ENCODE measurements around the gene RARRES2. TPM values are rescaled to one million over a fixed set of nuclear protein-coding genes. Genes with fewer than 3 reads are reported as not detected.
A peak's percentile ranks its signal among the peaks of the same experiment; 100 is the strongest.

Gene RARRES2
- total RNA-seq, 5 donors from 2014 or later (not counting 1 experiment from before 2014, with no cell fraction given): 2.7 to 3.2 (median 2.7) TPM; not detected in 2

DNA sequence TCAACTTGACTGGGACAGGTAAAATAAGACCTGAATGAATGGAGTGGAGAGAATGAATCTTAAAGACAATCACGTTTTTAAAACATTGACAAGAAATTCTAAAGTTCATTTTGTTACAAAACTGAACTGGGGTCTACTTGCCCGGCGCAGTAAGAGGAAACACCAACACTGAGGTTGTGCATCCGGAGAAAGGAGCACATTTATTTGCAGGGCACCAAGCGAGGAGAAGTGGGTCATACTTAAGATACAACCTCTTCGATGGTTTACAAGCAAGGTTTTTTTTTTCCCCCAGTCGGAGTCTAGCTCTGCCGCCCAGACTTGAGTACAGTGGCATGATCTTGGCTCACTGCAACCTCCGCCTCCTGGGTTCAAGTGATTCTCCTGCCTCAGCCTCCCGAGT, 23.8 kb upstream of the RARRES2 start:
- H3K4me3 Mint-ChIP-seq: no peak overlapping the region
- no peaks in the 10 kb centered on the region for H3K36me3 Mint-ChIP-seq
- no peaks in the 10 kb centered on the region for H3K27me3 Mint-ChIP-seq
- no peaks in the 10 kb centered on the region for H3K9me3 Mint-ChIP-seq
- POLR2A ChIA-PET: interaction anchor here in 1 of 2 donors (0.7 kb wide), 1 partner anchor 40 kb away, joined by 4 read pairs; a partner anchor contains a TSS
- H3K4me1 ChIP-seq (ENCODE audit: control insufficient read depth in 1 of 2, extremely low read depth in 1 of 2, insufficient read depth in 2 of 2, low read length in 2 of 2): peaks cover 14 to 31% of the 10 kb centered on the region in 2 experiments
- H3K36me3 ChIP-seq (ENCODE audit: control insufficient read depth in 2 of 2, extremely low read depth in 1 of 2, insufficient read depth in 1 of 2, low read length in 1 of 2): no peaks in the 10 kb centered on the region
- CTCF ChIA-PET: interaction anchor here (1.1 to 1.4 kb wide), 3 partner anchors 13 to 533 kb away, joined by 4 to 6 read pairs (median 4); no protein-coding TSS in a partner anchor
- no peak for ATAC-seq (replicated peaks in 1 of 4)
- H3K27ac Mint-ChIP-seq: peak overlapping the region; percentile 32 to 85
- no peaks in the 10 kb centered on the region for H3K27me3 ChIP-seq (replicated peaks in 1 of 2; ENCODE audit: control insufficient read depth in 2 of 2, extremely low read depth in 1 of 2, insufficient read depth in 2 of 2, low read length in 1 of 2)
- no peaks in the 10 kb centered on the region for H3K9me3 ChIP-seq
- no peak overlapping the region for H3K4me3 ChIP-seq (ENCODE audit: control insufficient read depth in 1 of 2, extremely low read depth in 1 of 2, low read length in 1 of 2)
- 93% methylated on average over 9 of the region's 10 CpGs for WGBS (ENCODE audit: insufficient coverage)
- H3K4me1 Mint-ChIP-seq: peaks cover 39 to 56% (median 42%) of the 10 kb centered on the region in 3 donors
- no peak for DNase-seq
- no peak overlapping the region for H3K27ac ChIP-seq (ENCODE audit: low read length)

DNA sequence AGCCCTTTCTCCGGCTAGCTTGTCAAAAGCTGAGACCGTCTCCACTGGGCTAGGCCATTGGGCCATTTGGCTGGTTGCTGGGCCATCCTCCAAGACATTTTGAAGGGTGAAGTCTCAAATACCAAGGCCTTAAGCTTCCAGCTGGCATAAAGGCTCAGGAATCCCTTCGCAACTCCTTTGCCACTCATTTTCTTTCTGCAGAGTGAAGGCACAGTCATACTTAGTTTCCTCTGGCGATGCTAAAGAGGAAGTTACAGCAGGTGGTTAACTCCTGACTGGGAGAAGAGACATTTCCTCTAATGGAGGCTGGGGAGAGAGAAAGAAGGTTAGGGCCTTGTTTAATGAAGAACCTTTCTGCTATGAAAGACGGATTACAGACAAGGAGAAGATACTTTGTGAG, 22.4 kb upstream of the RARRES2 start:
- H3K4me3 Mint-ChIP-seq: no peak overlapping the region
- CTCF ChIA-PET: no interaction called here
- 79% methylated on average over 3 of the region's 5 CpGs for WGBS (ENCODE audit: insufficient coverage)

DNA sequence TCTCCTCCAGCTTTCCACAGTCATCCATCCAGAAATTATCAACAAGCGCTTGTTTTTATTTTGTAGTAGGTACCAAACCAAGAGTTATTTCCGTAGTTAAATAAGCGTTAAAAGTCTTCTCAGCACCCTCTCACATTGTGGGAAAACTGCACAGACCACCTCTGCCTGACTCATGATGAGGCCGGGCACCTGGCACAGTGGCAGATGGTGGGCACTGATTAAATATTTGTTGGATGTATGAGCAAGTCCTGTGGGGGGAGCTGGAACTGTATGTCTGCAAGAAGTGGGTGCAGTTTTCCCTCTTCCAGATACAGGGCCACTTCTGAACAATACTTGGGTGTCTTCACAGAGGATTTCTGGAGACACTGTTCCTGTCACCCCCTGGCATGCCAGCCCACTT, 21.9 kb upstream of the RARRES2 start:
- DNase-seq (no peak), ATAC-seq (replicated peaks in 1 of 4) (no peak)
- no peak overlapping the region for H3K27ac ChIP-seq (ENCODE audit: low read length)
- H3K4me1 ChIP-seq (ENCODE audit: control insufficient read depth in 1 of 2, extremely low read depth in 1 of 2, insufficient read depth in 2 of 2, low read length in 2 of 2): peaks cover 10 to 25% of the 10 kb centered on the region in 2 experiments
- Mint-ChIP-seq H3K9me3 (no peaks in the 10 kb centered on the region), H3K4me1 (peaks cover 40 to 61% (median 46%) of the 10 kb centered on the region in 3 donors), H3K4me3 (no peak overlapping the region), H3K27ac (peak overlapping the region in 1 of 2 donors; percentile 16), H3K27me3 (no peaks in the 10 kb centered on the region), H3K36me3 (no peaks in the 10 kb centered on the region)
- POLR2A ChIA-PET: no interaction called here
- H3K4me3 ChIP-seq (ENCODE audit: control insufficient read depth in 1 of 2, extremely low read depth in 1 of 2, low read length in 1 of 2): no peak overlapping the region
- no CpG with 5 or more reads among the region's 4 CpGs for WGBS (ENCODE audit: insufficient coverage)
- CTCF ChIA-PET: interaction anchor here in 1 of 2 donors (0.6 kb wide), 1 partner anchor 396 kb away, joined by 3 read pairs; no protein-coding TSS in a partner anchor
- no peaks in the 10 kb centered on the region for H3K9me3 ChIP-seq
- H3K36me3 ChIP-seq (ENCODE audit: control insufficient read depth in 2 of 2, extremely low read depth in 1 of 2, insufficient read depth in 1 of 2, low read length in 1 of 2): no peaks in the 10 kb centered on the region
- no peaks in the 10 kb centered on the region for H3K27me3 ChIP-seq (replicated peaks in 1 of 2; ENCODE audit: control insufficient read depth in 2 of 2, extremely low read depth in 1 of 2, insufficient read depth in 2 of 2, low read length in 1 of 2)

More for the DNA sequence above, 22.4 kb upstream of the RARRES2 start:
- peak overlapping the region in 1 of 2 donors; percentile 49 for H3K27ac Mint-ChIP-seq
- H3K36me3 ChIP-seq (ENCODE audit: control insufficient read depth in 2 of 2, extremely low read depth in 1 of 2, insufficient read depth in 1 of 2, low read length in 1 of 2): no peaks in the 10 kb centered on the region
- no peaks in the 10 kb centered on the region for H3K36me3 Mint-ChIP-seq
- peaks cover 10 to 22% of the 10 kb centered on the region in 2 experiments for H3K4me1 ChIP-seq (ENCODE audit: control insufficient read depth in 1 of 2, extremely low read depth in 1 of 2, insufficient read depth in 2 of 2, low read length in 2 of 2)
- H3K27me3 ChIP-seq (replicated peaks in 1 of 2; ENCODE audit: control insufficient read depth in 2 of 2, extremely low read depth in 1 of 2, insufficient read depth in 2 of 2, low read length in 1 of 2): no peaks in the 10 kb centered on the region
- H3K27ac ChIP-seq (ENCODE audit: low read length): no peak overlapping the region
- no peaks in the 10 kb centered on the region for H3K27me3 Mint-ChIP-seq
- peaks cover 35 to 56% (median 41%) of the 10 kb centered on the region in 3 donors for H3K4me1 Mint-ChIP-seq
- H3K9me3 ChIP-seq: no peaks in the 10 kb centered on the region
- POLR2A ChIA-PET: no interaction called here
- no peaks in the 10 kb centered on the region for H3K9me3 Mint-ChIP-seq
- ATAC-seq (replicated peaks in 1 of 4) (no peak), DNase-seq (no peak)
- H3K4me3 ChIP-seq (ENCODE audit: control insufficient read depth in 1 of 2, extremely low read depth in 1 of 2, low read length in 1 of 2): no peak overlapping the region

DNA sequence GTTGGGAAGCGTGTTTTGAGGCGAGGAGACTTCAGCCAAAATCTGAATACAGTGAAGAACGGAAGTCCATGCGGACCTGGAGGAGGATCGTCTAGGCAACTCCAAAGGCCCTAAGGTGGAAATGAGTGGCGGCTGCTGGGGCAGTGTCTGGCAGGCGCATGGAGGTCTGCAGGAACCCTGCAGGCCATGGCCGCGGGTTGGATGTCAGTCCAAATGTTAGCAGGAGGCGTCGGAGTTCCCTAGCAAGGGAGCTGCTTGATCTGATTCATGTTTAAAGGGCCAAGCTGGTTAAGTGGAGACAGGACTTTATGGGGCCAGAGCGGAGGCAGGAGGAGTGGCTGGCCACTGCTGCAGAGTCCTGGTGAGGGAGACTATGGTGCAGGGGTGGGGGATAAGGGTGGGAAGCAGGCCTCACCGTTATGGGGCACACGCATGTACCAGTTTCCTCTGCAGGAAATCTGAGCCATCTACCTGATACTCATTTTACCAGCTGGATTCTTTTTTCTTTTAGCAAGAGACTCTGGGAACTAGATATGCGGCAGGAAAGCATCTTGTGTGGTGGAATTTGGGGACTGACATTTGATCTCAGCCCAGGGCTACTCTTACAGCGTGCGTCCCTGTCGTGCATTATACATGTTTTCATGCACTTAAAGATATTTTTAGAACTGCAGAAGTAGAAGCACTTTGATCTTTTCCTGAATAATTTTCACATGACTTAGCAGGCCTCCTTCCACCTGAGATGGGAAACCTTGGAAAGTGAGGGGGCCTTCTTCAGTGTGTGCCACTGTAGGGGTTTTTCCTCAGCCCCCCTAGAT, 20.6 kb upstream of the RARRES2 start:
- Histone ChIP-seq H3K9me3 (no peaks in the 10 kb centered on the region), H3K4me3 (ENCODE audit: control insufficient read depth in 1 of 2, extremely low read depth in 1 of 2, low read length in 1 of 2) (no peak overlapping the region), H3K27ac (ENCODE audit: low read length) (no peak overlapping the region), H3K36me3 (ENCODE audit: control insufficient read depth in 2 of 2, extremely low read depth in 1 of 2, insufficient read depth in 1 of 2, low read length in 1 of 2) (no peaks in the 10 kb centered on the region), H3K4me1 (ENCODE audit: control insufficient read depth in 1 of 2, extremely low read depth in 1 of 2, insufficient read depth in 2 of 2, low read length in 2 of 2) (peaks cover 13 to 30% of the 10 kb centered on the region in 2 experiments), H3K27me3 (replicated peaks in 1 of 2; ENCODE audit: control insufficient read depth in 2 of 2, extremely low read depth in 1 of 2, insufficient read depth in 2 of 2, low read length in 1 of 2) (no peaks in the 10 kb centered on the region)
- Mint-ChIP-seq H3K4me1 (peaks cover 46 to 65% (median 51%) of the 10 kb centered on the region in 3 donors), H3K27me3 (no peaks in the 10 kb centered on the region), H3K9me3 (no peaks in the 10 kb centered on the region), H3K4me3 (no peak overlapping the region), H3K27ac (no peak overlapping the region), H3K36me3 (no peaks in the 10 kb centered on the region)
- ChIA-PET POLR2A (interaction anchor here (0.6 to 0.7 kb wide), 3 partner anchors 11 to 44 kb away, joined by 3 read pairs; a partner anchor contains a TSS), CTCF (no interaction called here)
- DNase-seq (no peak), ATAC-seq (replicated peaks in 1 of 4) (no peak)
- WGBS (ENCODE audit: insufficient coverage): 91% methylated on average over 12 of the region's 18 CpGs

DNA sequence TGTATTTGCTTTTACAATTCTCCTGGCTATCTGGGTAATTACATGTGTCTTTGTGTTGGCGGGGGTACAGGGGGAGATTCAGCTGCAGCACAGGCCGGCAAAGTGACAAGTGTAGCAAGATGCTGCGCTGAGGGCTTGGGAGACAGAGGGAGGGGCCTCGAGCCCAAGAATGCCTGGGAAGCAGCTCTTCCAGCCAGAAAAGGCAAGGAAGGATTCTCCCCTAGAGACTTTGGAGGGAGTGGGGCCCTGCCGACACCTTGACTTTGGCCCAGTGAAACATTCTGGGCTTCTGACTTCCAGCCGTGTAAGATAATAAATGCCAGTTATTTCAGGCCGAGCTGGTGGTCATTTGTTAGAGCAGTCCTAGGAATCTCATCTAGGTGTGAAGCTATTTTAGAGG, 20.0 kb upstream of the RARRES2 start:
- ATAC-seq (replicated peaks in 1 of 4) (no peak), DNase-seq (no peak)
- Histone ChIP-seq H3K36me3 (ENCODE audit: control insufficient read depth in 2 of 2, extremely low read depth in 1 of 2, insufficient read depth in 1 of 2, low read length in 1 of 2) (no peaks in the 10 kb centered on the region), H3K4me1 (ENCODE audit: control insufficient read depth in 1 of 2, extremely low read depth in 1 of 2, insufficient read depth in 2 of 2, low read length in 2 of 2) (peaks cover 15 to 28% of the 10 kb centered on the region in 2 experiments), H3K4me3 (ENCODE audit: control insufficient read depth in 1 of 2, extremely low read depth in 1 of 2, low read length in 1 of 2) (no peak overlapping the region), H3K27ac (ENCODE audit: low read length) (no peak overlapping the region), H3K9me3 (no peaks in the 10 kb centered on the region), H3K27me3 (replicated peaks in 1 of 2; ENCODE audit: control insufficient read depth in 2 of 2, extremely low read depth in 1 of 2, insufficient read depth in 2 of 2, low read length in 1 of 2) (no peaks in the 10 kb centered on the region)
- peaks cover 50 to 66% (median 54%) of the 10 kb centered on the region in 3 donors for H3K4me1 Mint-ChIP-seq
- H3K27ac Mint-ChIP-seq: no peak overlapping the region
- WGBS (ENCODE audit: insufficient coverage): 89% methylated on average over 5 of the region's 7 CpGs
- ChIA-PET POLR2A (no interaction called here), CTCF (interaction anchor here in 1 of 2 donors (0.5 kb wide), 1 partner anchor 19 kb away, joined by 3 read pairs; no protein-coding TSS in a partner anchor)
- H3K27me3 Mint-ChIP-seq: no peaks in the 10 kb centered on the region
- no peaks in the 10 kb centered on the region for H3K9me3 Mint-ChIP-seq
- no peak overlapping the region for H3K4me3 Mint-ChIP-seq
- H3K36me3 Mint-ChIP-seq: no peaks in the 10 kb centered on the region

DNA sequence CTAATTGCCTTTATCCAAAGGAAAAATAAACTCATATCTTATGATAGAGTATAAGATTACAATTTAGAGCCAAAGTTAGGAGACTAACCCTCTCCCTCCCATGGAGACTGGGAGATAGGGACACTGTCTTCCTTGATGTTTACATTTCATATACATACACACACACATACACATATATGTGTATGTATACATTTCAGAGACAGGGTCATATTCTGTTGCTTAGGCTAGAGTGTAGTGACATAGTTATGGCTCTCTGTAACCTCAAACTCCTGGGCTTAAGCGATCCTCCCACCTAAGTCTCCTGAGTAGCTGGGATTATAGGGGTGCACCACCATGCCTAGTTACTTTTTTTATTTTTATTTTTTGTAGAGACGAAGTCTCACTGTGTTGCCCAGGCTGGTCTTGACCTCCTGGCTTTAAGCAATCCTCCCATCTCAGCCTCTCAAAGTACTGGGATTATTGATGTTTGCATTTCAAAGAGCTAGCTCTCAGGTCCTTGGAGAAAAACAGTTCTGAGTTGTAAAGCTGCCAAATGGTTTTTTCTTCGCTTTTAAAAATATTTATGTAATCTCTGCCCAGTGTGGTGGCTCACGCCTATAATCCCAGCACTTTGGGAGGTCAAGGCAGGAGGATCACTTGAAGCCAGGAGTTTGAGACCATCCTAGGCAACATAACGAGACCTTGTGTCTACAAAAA, 19.1 kb upstream of the RARRES2 start:
- Mint-ChIP-seq H3K9me3 (no peaks in the 10 kb centered on the region), H3K27ac (peak overlapping the region in 1 of 2 donors; percentile 57), H3K36me3 (no peaks in the 10 kb centered on the region), H3K27me3 (no peaks in the 10 kb centered on the region), H3K4me1 (peaks cover 46 to 65% (median 49%) of the 10 kb centered on the region in 3 donors), H3K4me3 (no peak overlapping the region)
- DNase-seq (no peak), ATAC-seq (replicated peaks in 1 of 4) (no peak)
- CTCF ChIA-PET: no interaction called here
- H3K9me3 ChIP-seq: no peaks in the 10 kb centered on the region
- WGBS (ENCODE audit: insufficient coverage): 74% methylated on average over 3 of the region's 5 CpGs
- H3K27ac ChIP-seq (ENCODE audit: low read length): no peak overlapping the region
- H3K4me1 ChIP-seq (ENCODE audit: control insufficient read depth in 1 of 2, extremely low read depth in 1 of 2, insufficient read depth in 2 of 2, low read length in 2 of 2): peaks cover 12 to 31% of the 10 kb centered on the region in 2 experiments
- no peaks in the 10 kb centered on the region for H3K27me3 ChIP-seq (replicated peaks in 1 of 2; ENCODE audit: control insufficient read depth in 2 of 2, extremely low read depth in 1 of 2, insufficient read depth in 2 of 2, low read length in 1 of 2)
- no peaks in the 10 kb centered on the region for H3K36me3 ChIP-seq (ENCODE audit: control insufficient read depth in 2 of 2, extremely low read depth in 1 of 2, insufficient read depth in 1 of 2, low read length in 1 of 2)
- no peak overlapping the region for H3K4me3 ChIP-seq (ENCODE audit: control insufficient read depth in 1 of 2, extremely low read depth in 1 of 2, low read length in 1 of 2)
- POLR2A ChIA-PET: no interaction called here
